GM06990 (cell line): ENCODE measurements around the gene PCDHGB4.
"Not testable (repeated sequence)": the region's sequence is repeated elsewhere in the genome, so short reads cannot be mapped to it uniquely, and the experiment has no call there.

Source experiments
- DNase-seq: peaks from one replicate; pipeline ENCODE4 v3.0.0-alpha.2; 2011; ENCODE audit not compliant: insufficient read length; ENCODE audit errors: extremely low read depth
- H3K27me3 ChIP-seq: replicated peaks from 2 replicates; pipeline ENCODE4 v1.6.0; 2011; ENCODE audit warnings: low read length; ENCODE audit not compliant: control insufficient read depth, insufficient read depth
- H3K36me3 ChIP-seq: 2 replicates; pipeline ENCODE4 v1.5.1; 2011; ENCODE audit warnings: low read length; ENCODE audit not compliant: control insufficient read depth, insufficient read depth
- H3K4me3 ChIP-seq: replicated peaks from 2 replicates; pipeline ENCODE4 v1.5.1; 2011; ENCODE audit warnings: low read depth, mild to moderate bottlenecking, control low read depth, low read length
- CTCF ChIP-seq: IDR thresholded peaks from 2 replicates; pipeline ENCODE4 v1.5.1; 2011; ENCODE audit warnings: low read length, control low read depth, mild to moderate bottlenecking, inconsistent platforms; ENCODE audit not compliant: insufficient read depth, poor library complexity, severe bottlenecking

PCDHGB4 gene

DNA sequence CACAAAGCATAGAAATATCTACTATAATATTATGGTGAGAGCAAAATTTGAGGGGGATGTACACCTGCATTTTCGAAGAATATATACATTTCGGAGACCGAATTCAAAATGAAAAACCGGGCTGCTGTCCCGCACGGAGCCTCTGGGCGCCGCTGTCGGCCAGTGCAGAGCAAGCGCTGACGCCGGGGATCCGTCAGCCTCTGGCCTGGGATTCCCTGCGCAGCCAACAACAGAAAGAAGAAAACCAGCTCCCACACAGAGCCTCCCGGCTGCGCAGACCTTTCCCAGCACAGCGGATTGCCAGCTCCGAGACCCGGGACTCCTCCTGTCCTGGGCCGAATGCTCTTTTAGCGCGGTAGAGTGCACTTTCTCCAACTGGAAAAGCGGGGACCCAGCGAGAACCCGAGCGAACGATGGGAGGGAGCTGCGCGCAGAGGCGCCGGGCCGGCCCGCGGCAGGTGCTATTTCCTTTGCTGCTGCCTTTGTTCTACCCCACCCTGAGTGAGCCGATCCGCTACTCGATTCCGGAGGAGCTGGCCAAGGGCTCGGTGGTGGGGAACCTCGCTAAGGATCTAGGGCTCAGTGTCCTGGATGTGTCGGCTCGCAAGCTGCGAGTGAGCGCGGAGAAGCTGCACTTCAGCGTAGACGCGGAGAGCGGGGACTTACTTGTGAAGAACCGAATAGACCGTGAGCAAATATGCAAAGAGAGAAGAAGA is 20.4 kb downstream of the PCDHGB4 start, which contains the start of gene PCDHGB6:
Gene PCDHGB6, plus strand, starts transcription at position 232 of the 716 bp plus-strand sequence. Its CDS starts 182 bp downstream, at position 414.
- H3K27me3 ChIP-seq, DNase-seq, H3K36me3 ChIP-seq, H3K4me3 ChIP-seq: not testable (repeated sequence)
- TF ChIP-seq CTCF: peak; percentile 32

GRCh38 chr5:141409598-141410306 is 22.3 kb downstream of the PCDHGB4 start:
- H3K4me3 ChIP-seq: no peak overlapping the region
- no peaks in the 10 kb centered on the region for H3K36me3 ChIP-seq
- DNase-seq: no peak
- H3K27me3 ChIP-seq: no peaks in the 10 kb centered on the region
- TF ChIP-seq CTCF: no peak

GRCh38 chr5:141411575-141411974 is 24.1 kb downstream of the PCDHGB4 start:
- Histone ChIP-seq H3K36me3 (no peaks in the 10 kb centered on the region), H3K27me3 (no peaks in the 10 kb centered on the region), H3K4me3 (no peak overlapping the region)
- TF ChIP-seq CTCF: no peak
- no peak for DNase-seq

- no peaks in the 10 kb centered on the region for H3K27me3 ChIP-seq
- peak; percentile 79 for TF ChIP-seq CTCF
- peak within 1 kb of the TSS; percentile 62 for H3K4me3 ChIP-seq
- DNase-seq: no peak
- no peaks in the 10 kb centered on the region for H3K36me3 ChIP-seq
Measured at GRCh38 chr5:141412854-141413539, 25.5 kb downstream of the PCDHGB4 start, which contains the start of gene PCDHGA10. TSS of gene PCDHGA10 (plus strand) at chr5:141412987. CDS start at chr5:141413176, 189 bp downstream.

DNA sequence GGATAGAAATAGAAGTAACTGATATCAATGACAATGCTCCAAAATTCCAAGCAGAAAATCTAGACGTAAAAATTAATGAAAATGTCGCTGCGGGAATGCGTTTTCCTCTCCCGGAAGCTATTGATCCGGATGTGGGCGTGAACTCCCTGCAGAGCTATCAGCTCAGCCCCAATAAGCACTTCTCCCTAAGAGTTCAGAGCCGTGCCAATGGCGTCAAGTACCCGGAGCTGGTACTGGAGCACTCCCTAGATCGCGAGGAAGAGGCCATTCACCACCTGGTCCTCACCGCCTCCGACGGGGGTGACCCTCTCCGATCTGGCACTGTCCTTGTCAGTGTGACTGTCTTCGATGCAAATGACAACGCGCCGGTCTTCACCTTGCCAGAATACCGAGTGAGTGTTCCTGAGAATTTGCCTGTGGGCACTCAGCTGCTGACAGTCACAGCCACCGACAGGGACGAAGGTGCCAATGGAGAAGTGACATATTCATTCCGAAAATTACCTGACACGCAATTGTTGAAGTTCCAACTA is 26.1 kb downstream of the PCDHGB4 start:
- H3K27me3 ChIP-seq: no peaks in the 10 kb centered on the region
- H3K4me3 ChIP-seq: peak overlapping the region; percentile 62
- TF ChIP-seq CTCF: no peak
- no peak for DNase-seq
- H3K36me3 ChIP-seq: no peaks in the 10 kb centered on the region

GRCh38 chr5:141414548-141415274 is 27.2 kb downstream of the PCDHGB4 start:
- peak overlapping the region; percentile 39; the same call in 1 of the 2 replicates for H3K4me3 ChIP-seq
- not testable (repeated sequence) for H3K36me3 ChIP-seq, DNase-seq, H3K27me3 ChIP-seq

DNA sequence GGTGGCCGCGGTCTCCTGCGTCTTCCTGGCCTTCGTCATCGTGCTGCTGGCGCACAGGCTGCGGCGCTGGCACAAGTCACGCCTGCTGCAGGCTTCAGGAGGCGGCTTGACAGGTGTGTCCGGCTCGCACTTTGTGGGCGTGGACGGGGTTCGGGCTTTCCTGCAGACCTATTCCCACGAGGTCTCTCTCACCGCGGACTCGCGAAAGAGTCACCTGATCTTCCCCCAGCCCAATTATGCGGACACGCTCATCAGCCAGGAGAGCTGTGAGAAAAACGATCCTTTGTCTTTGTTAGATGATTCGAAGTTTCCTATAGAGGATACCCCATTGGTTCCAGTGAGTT is 27.7 kb downstream of the PCDHGB4 start:
- not testable (repeated sequence) for H3K27me3 ChIP-seq, H3K36me3 ChIP-seq, DNase-seq
- H3K4me3 ChIP-seq: peak overlapping the region; percentile 39
